Spleen (tissue), 7 donors: ENCODE measurements around the gene PDE1C.

ENCODE experiments used
- POLR2A ChIP-seq, 3 donors: fragments of 450-650 bp; IDR thresholded peaks; one replicate each; pipeline ENCODE4 v1.5.1; 2017; ENCODE audit warnings: antibody characterized with exemption in 3 of 3, mild to moderate bottlenecking in 1 of 3
- POLR2AphosphoS5 ChIP-seq, 3 donors: sonication (generic); formaldehyde crosslinking; IDR thresholded peaks; one replicate each; pipeline ENCODE4 v1.5.1; 2017; ENCODE audit warnings: antibody characterized with exemption in 3 of 3
- TF ChIP-seq, protein P1 (sequence below), 11 experiments: fragments of 200-600 bp in 7 of 11; fragments of 450-650 bp in 4 of 11; sonication (generic) in 4 of 11; IDR thresholded peaks in 8 of 11; conservative IDR thresholded peaks in 3 of 11; 1 replicate in 7 of 11; 2 replicates in 4 of 11; pipeline versions ENCODE4 v1.4.0 to v1.8.0; 2016 to 2021; ENCODE audit warnings: antibody characterized with exemption in 11 of 11, inconsistent platforms in 4 of 11, mild to moderate bottlenecking in 1 of 11
- donor health status: DM: no; HTN: no; CAD: no; lungs with moderate emphysema.
- donor health status: DM: no; HTN: no; CAD: no.
- donor health status: DM: no; HTN: no; CAD: no.

DNA sequence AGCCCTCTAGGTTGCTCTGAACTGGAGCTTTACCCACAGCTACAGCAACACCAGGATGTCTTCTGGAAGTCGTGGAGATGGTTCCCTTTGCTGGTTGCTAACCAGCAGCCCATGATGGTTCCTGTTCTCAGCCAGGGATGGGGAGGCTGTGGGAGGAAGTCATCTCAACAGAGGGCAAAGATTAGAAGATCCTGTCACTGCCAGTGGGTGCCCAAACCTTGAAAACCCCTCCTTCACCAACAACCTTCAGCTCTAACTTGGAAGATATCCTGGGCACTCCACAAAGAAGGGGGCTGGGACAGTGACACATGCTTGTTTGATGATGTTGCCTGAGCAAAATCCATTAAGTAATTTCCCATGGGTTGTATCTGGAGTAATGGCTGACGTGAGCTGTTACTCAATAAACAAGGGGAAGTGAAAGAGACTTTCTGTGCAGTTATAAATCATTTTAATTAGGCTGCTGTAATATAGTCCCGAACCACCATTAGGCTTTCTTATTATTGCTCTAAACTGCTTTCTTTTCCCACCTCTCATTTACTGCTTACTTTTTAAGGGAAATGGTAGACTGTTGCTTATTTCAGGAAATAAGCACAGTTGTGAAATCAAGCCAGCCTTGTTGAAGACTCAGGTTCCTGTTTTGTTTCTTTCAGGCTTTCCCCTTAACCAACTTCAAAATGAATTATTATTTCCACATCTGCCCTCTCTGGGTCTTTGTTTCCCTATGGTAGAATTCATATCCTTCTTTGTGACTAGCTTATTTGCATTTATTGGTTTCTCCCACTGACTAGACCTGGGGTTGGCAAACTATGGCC, 258.4 kb downstream of the PDE1C start:
- TF ChIP-seq POLR2A (IDR thresholded peaks at IDR 0.05), result no peak
- no peak for TF ChIP-seq POLR2AphosphoS5 (IDR thresholded peaks at IDR 0.05)
- TF ChIP-seq, protein P1, sequence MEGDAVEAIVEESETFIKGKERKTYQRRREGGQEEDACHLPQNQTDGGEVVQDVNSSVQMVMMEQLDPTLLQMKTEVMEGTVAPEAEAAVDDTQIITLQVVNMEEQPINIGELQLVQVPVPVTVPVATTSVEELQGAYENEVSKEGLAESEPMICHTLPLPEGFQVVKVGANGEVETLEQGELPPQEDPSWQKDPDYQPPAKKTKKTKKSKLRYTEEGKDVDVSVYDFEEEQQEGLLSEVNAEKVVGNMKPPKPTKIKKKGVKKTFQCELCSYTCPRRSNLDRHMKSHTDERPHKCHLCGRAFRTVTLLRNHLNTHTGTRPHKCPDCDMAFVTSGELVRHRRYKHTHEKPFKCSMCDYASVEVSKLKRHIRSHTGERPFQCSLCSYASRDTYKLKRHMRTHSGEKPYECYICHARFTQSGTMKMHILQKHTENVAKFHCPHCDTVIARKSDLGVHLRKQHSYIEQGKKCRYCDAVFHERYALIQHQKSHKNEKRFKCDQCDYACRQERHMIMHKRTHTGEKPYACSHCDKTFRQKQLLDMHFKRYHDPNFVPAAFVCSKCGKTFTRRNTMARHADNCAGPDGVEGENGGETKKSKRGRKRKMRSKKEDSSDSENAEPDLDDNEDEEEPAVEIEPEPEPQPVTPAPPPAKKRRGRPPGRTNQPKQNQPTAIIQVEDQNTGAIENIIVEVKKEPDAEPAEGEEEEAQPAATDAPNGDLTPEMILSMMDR (IDR thresholded peaks at IDR 0.05 in 8 of 11, conservative IDR thresholded peaks at IDR 0.05 in 3 of 11), result no peak
